ENCODE data around the gene RAB5IF.

DNA sequence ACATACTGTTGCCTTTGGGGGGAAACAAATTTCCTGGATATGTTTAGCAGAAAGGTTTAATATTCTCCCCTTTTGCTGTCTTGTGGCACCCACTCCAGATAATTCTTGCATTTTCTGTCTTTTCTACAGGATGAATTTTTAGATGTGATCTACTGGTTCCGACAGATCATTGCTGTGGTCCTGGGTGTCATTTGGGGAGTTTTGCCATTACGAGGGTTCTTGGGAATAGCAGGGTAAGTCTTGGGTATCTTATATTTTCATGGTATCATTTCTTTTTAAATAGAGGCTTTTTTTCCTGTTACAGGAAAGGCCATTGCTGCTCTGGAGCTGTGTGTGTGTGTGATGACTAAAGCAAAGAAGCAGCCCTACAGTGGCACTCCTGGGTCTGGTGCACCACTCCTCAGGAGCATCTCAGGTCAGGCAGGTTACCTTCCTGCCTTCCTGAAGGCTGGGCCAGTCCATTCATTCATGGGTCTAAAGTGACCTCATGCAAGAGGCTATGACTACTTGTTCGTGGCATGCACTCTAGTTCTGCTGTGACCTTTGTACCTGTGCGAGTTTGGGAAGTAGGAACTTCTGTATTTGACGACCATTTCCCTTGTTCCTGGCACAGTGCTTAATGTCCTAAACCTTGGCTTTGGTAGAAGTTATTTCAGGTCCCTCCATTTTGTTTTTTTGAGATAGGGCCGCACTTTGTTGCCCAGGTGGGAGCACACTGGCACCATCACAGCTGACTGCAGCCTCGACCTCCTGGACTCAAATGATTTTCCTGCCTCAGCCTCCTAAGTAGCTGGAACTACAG is 2.2 kb downstream of the RAB5IF start:
- TF ChIP-seq TFAP4 (CRISPR knock-in tag; IDR thresholded peaks at IDR 0.05; ENCODE audit: borderline replicate concordance): no peak
- no peak for TF ChIP-seq MTA1 (IDR thresholded peaks at IDR 0.05; ENCODE audit: borderline replicate concordance)
- TF ChIP-seq ZNF445 (CRISPR knock-in tag; IDR thresholded peaks at IDR 0.05; ENCODE audit: low read depth): no peak
- no peak for TF ChIP-seq SAP30 (IDR thresholded peaks at IDR 0.05; ENCODE audit: borderline replicate concordance, insufficient read depth, low read depth, low read length, poor library complexity, severe bottlenecking)
- no peak for TF ChIP-seq DMBX1 (CRISPR knock-in tag; IDR thresholded peaks at IDR 0.05; ENCODE audit: borderline replicate concordance)
- TF ChIP-seq POLR2A (conservative IDR thresholded peaks at IDR 0.05): no peak
- TF ChIP-seq ZNF644 (tag; IDR thresholded peaks at IDR 0.05; ENCODE audit: low read depth): no peak
- no peak for TF ChIP-seq NRF1 (conservative IDR thresholded peaks at IDR 0.05 in 1 of 2, IDR thresholded peaks at IDR 0.05 in 1 of 2)
- no peak for TF ChIP-seq MLLT1 (IDR thresholded peaks at IDR 0.05)
- TF ChIP-seq TCF3 (CRISPR knock-in tag; IDR thresholded peaks at IDR 0.05): no peak
- no peak for TF ChIP-seq ZNF347 (CRISPR knock-in tag; IDR thresholded peaks at IDR 0.05; ENCODE audit: low read depth)
- TF ChIP-seq PREB (CRISPR knock-in tag; IDR thresholded peaks at IDR 0.05): no peak
- no peak for TF ChIP-seq ZNF695 (CRISPR knock-in tag; IDR thresholded peaks at IDR 0.05)

Measured in K562 (cell line).